Keratinocyte (primary cell): ENCODE data around the gene AK2.

ENCODE experiments used
- CTCF ChIP-seq, 3 experiments: IDR thresholded peaks in 1 of 3; conservative IDR thresholded peaks in 1 of 3; optimal IDR thresholded peaks in 1 of 3; 2 replicates in 2 of 3; 3 replicates in 1 of 3; pipeline versions ENCODE3 to v1.5.1; 2011; ENCODE audit warnings: low read length in 3 of 3, mild to moderate bottlenecking in 3 of 3, moderate library complexity in 2 of 3, control low read depth in 1 of 3, inconsistent platforms in 1 of 3; ENCODE audit not compliant: insufficient read depth in 2 of 3; ENCODE audit errors: extremely low read depth in 1 of 3
- EZH2 ChIP-seq: IDR thresholded peaks from one replicate; pipeline ENCODE4 v1.6.1; 2012; ENCODE audit warnings: inconsistent platforms, mild to moderate bottlenecking, low read length, moderate library complexity

- no peak for TF ChIP-seq CTCF (optimal IDR thresholded peaks at IDR 0.05 in 1 of 3, IDR thresholded peaks at IDR 0.05 in 1 of 3, conservative IDR thresholded peaks at IDR 0.05 in 1 of 3; ENCODE audit: extremely low read depth in 1 of 3, insufficient read depth in 2 of 3, low read length in 3 of 3)
- no peak for TF ChIP-seq EZH2
Observed at GRCh38 chr1:33045246-33045645, 8.6 kb upstream of the AK2 start.
